Duodenal mucosa (tissue), 2 donors: ENCODE data around the gene SLC39A11.
"Not testable (repeated sequence)": the region's sequence is repeated elsewhere in the genome, so short reads cannot be mapped to it uniquely, and the experiment has no call there.

Experiments used
- H3K27ac ChIP-seq: one replicate; pipeline ENCODE4 v1.7.0; 2013; ENCODE audit warnings: low read depth, low read length
- H3K27me3 ChIP-seq, 2 donors: one replicate each; pipeline ENCODE4 v1.7.0; 2013; ENCODE audit warnings: low read length in 2 of 2, control low read depth in 1 of 2; ENCODE audit not compliant: insufficient read depth in 2 of 2, control insufficient read depth in 1 of 2
- H3K36me3 ChIP-seq, 2 donors: one replicate each; pipeline ENCODE4 v1.7.0; 2013; ENCODE audit warnings: low read length in 2 of 2, control low read depth in 1 of 2; ENCODE audit not compliant: insufficient read depth in 2 of 2, control insufficient read depth in 1 of 2
- H3K4me1 ChIP-seq, 2 donors: one replicate each; pipeline ENCODE4 v1.7.0; 2013; ENCODE audit warnings: low read length in 2 of 2, control low read depth in 1 of 2; ENCODE audit not compliant: insufficient read depth in 2 of 2, control insufficient read depth in 1 of 2
- H3K4me3 ChIP-seq, 2 donors: one replicate each; pipeline ENCODE4 v1.7.0; 2013; ENCODE audit warnings: low read length in 2 of 2, low read depth in 1 of 2
- H3K9ac ChIP-seq, 2 donors: one replicate each; pipeline ENCODE4 v1.7.0; 2013; ENCODE audit warnings: low read length in 2 of 2, low read depth in 1 of 2
- H3K9me3 ChIP-seq, 2 donors: one replicate each; pipeline ENCODE4 v1.7.0; 2013; ENCODE audit warnings: low read length in 2 of 2, control low read depth in 1 of 2; ENCODE audit not compliant: control insufficient read depth in 1 of 2

Gene SLC39A11

GRCh38 chr17:72775237-72775636 is 317.3 kb downstream of the SLC39A11 start:
- no peaks in the 10 kb centered on the region for H3K9me3 ChIP-seq
- H3K27ac ChIP-seq = no peak overlapping the region
- H3K36me3 ChIP-seq = peaks cover 0 to 5% of the 10 kb centered on the region in 2 donors
- no peak overlapping the region for H3K4me3 ChIP-seq
- no peaks in the 10 kb centered on the region for H3K4me1 ChIP-seq
- H3K9ac ChIP-seq = no peak overlapping the region
- H3K27me3 ChIP-seq = no peaks in the 10 kb centered on the region

- Histone ChIP-seq H3K4me3 (no peak overlapping the region), H3K36me3 (peaks cover 0 to 6% of the 10 kb centered on the region in 2 donors), H3K9me3 (no peaks in the 10 kb centered on the region), H3K4me1 (no peaks in the 10 kb centered on the region), H3K9ac (no peak overlapping the region), H3K27me3 (no peaks in the 10 kb centered on the region), H3K27ac (no peak overlapping the region)
Measured at GRCh38 chr17:72774236-72774635, 318.3 kb downstream of the SLC39A11 start.

- H3K36me3 ChIP-seq, H3K27ac ChIP-seq, H3K9me3 ChIP-seq, H3K27me3 ChIP-seq, H3K4me1 ChIP-seq, H3K4me3 ChIP-seq, H3K9ac ChIP-seq: not testable (repeated sequence)
Measured at GRCh38 chr17:72773225-72773624, 319.3 kb downstream of the SLC39A11 start.

- no peaks in the 10 kb centered on the region for H3K27me3 ChIP-seq
- H3K27ac ChIP-seq = no peak overlapping the region
- no peak overlapping the region for H3K9ac ChIP-seq
- no peaks in the 10 kb centered on the region for H3K4me1 ChIP-seq
- no peak overlapping the region for H3K4me3 ChIP-seq
- peaks cover 0 to 6% of the 10 kb centered on the region in 2 donors for H3K36me3 ChIP-seq
- no peaks in the 10 kb centered on the region for H3K9me3 ChIP-seq
Measured at GRCh38 chr17:72772331-72772821, 320.1 kb downstream of the SLC39A11 start.

- Histone ChIP-seq H3K4me3 (no peak overlapping the region), H3K9ac (no peak overlapping the region), H3K4me1 (no peaks in the 10 kb centered on the region), H3K9me3 (no peaks in the 10 kb centered on the region), H3K27ac (no peak overlapping the region), H3K27me3 (no peaks in the 10 kb centered on the region), H3K36me3 (peaks cover 0 to 6% of the 10 kb centered on the region in 2 donors)
Measured at GRCh38 chr17:72771734-72772133, 320.8 kb downstream of the SLC39A11 start.

GRCh38 chr17:72766761-72767356 is 325.6 kb downstream of the SLC39A11 start:
- Histone ChIP-seq H3K36me3 (peaks cover 0 to 6% of the 10 kb centered on the region in 2 donors), H3K27me3 (no peaks in the 10 kb centered on the region), H3K4me3 (no peak overlapping the region), H3K9me3 (no peaks in the 10 kb centered on the region), H3K27ac (no peak overlapping the region), H3K9ac (no peak overlapping the region), H3K4me1 (no peaks in the 10 kb centered on the region)

GRCh38 chr17:72765368-72766153 is 326.9 kb downstream of the SLC39A11 start:
- Histone ChIP-seq H3K4me3 (no peak overlapping the region), H3K9ac (no peak overlapping the region), H3K27ac (no peak overlapping the region), H3K27me3 (no peaks in the 10 kb centered on the region), H3K9me3 (no peaks in the 10 kb centered on the region), H3K36me3 (peaks cover 0 to 4% of the 10 kb centered on the region in 2 donors), H3K4me1 (no peaks in the 10 kb centered on the region)

- no peaks in the 10 kb centered on the region for H3K4me1 ChIP-seq
- no peak overlapping the region for H3K4me3 ChIP-seq
- H3K36me3 ChIP-seq = no peaks in the 10 kb centered on the region
- no peak overlapping the region for H3K27ac ChIP-seq
- no peak overlapping the region for H3K9ac ChIP-seq
- H3K27me3 ChIP-seq = no peaks in the 10 kb centered on the region
- H3K9me3 ChIP-seq = no peaks in the 10 kb centered on the region
Measured at GRCh38 chr17:72764632-72765041, 327.9 kb downstream of the SLC39A11 start.

- no peaks in the 10 kb centered on the region for H3K27me3 ChIP-seq
- H3K27ac ChIP-seq = no peak overlapping the region
- no peaks in the 10 kb centered on the region for H3K4me1 ChIP-seq
Measured at GRCh38 chr17:72763981-72764380, 328.5 kb downstream of the SLC39A11 start.

GRCh38 chr17:72761893-72762575 is 330.5 kb downstream of the SLC39A11 start:
- H3K36me3 ChIP-seq, H3K9ac ChIP-seq, H3K9me3 ChIP-seq, H3K27me3 ChIP-seq, H3K4me1 ChIP-seq, H3K4me3 ChIP-seq, H3K27ac ChIP-seq: not testable (repeated sequence)

More at GRCh38 chr17:72763981-72764380, 328.5 kb downstream of the SLC39A11 start:
- Histone ChIP-seq H3K9me3 (no peaks in the 10 kb centered on the region), H3K9ac (no peak overlapping the region), H3K4me3 (no peak overlapping the region), H3K36me3 (no peaks in the 10 kb centered on the region)
